Astrocyte (in vitro differentiated cells and primary cell): ENCODE data around the gene PRKAR2A. TPM values are rescaled to one million over a fixed set of nuclear protein-coding genes. Genes with fewer than 3 reads are reported as not detected.

Source experiments
- DNase-seq: peaks from one replicate; pipeline ENCODE4 v3.0.0-alpha.2; 2010; ENCODE audit warnings: low read depth
- FAIRE-seq: peaks from 2 replicates; lab custom pipeline; 2011; peaks lifted over from hg19 to GRCh38; lab: Jason Lieb, UNC
- H2AFZ ChIP-seq: 2 replicates; pipeline ENCODE4 v1.6.0; 2012; ENCODE audit warnings: low read depth, low read length, inconsistent platforms
- H3K27ac ChIP-seq: 2 replicates; pipeline ENCODE4 v1.5.1; 2011; ENCODE audit warnings: low read depth, low read length, inconsistent platforms
- H3K27me3 ChIP-seq: 2 replicates; pipeline ENCODE4 v1.6.0; 2011; ENCODE audit warnings: low read length, inconsistent platforms; ENCODE audit not compliant: insufficient read depth
- H3K36me3 ChIP-seq: 2 replicates; pipeline ENCODE4 v1.5.1; 2011; ENCODE audit warnings: low read length, inconsistent platforms; ENCODE audit not compliant: insufficient read depth
- H3K4me1 ChIP-seq: 2 replicates; pipeline ENCODE4 v1.5.1; 2011; ENCODE audit warnings: low read length, inconsistent platforms; ENCODE audit not compliant: insufficient read depth
- H3K4me2 ChIP-seq: 2 replicates; pipeline ENCODE4 v1.6.0; 2012; ENCODE audit warnings: low read length, inconsistent platforms
- H3K4me3 ChIP-seq: 2 replicates; pipeline ENCODE4 v1.5.1; 2011; ENCODE audit warnings: low read depth, mild to moderate bottlenecking, low read length, inconsistent platforms; ENCODE audit not compliant: insufficient read depth
- H3K79me2 ChIP-seq: 2 replicates; pipeline ENCODE4 v1.6.0; 2012; ENCODE audit warnings: mild to moderate bottlenecking, low read length, inconsistent platforms; ENCODE audit not compliant: insufficient read depth
- H3K9ac ChIP-seq: 2 replicates; pipeline ENCODE4 v1.6.0; 2012; ENCODE audit warnings: mild to moderate bottlenecking, low read length, inconsistent platforms
- H3K9me3 ChIP-seq: 2 replicates; pipeline ENCODE4 v1.5.1; 2012; ENCODE audit warnings: low read depth, mild to moderate bottlenecking, low read length, inconsistent platforms; ENCODE audit not compliant: insufficient read depth
- H4K20me1 ChIP-seq: 2 replicates; pipeline ENCODE4 v1.6.0; 2012; ENCODE audit warnings: low read length, inconsistent platforms; ENCODE audit not compliant: insufficient read depth
- H3K27ac Mint-ChIP-seq: one replicate; pipeline ENCODE4 v1.8.0; 2021; ENCODE audit warnings: mild to moderate bottlenecking, mixed read lengths; ENCODE audit not compliant: unreplicated experiment
- H3K27me3 Mint-ChIP-seq: one replicate; pipeline ENCODE4 v1.8.0; 2021; ENCODE audit warnings: low read depth, mixed read lengths; ENCODE audit not compliant: unreplicated experiment
- H3K36me3 Mint-ChIP-seq: one replicate; pipeline ENCODE4 v1.8.0; 2021; ENCODE audit warnings: low read depth, mixed read lengths; ENCODE audit not compliant: unreplicated experiment
- H3K4me1 Mint-ChIP-seq: one replicate; pipeline ENCODE4 v1.8.0; 2021; ENCODE audit warnings: low read depth, mixed read lengths; ENCODE audit not compliant: unreplicated experiment
- H3K4me3 Mint-ChIP-seq: one replicate; pipeline ENCODE4 v1.8.0; 2021; ENCODE audit warnings: mild to moderate bottlenecking, moderate library complexity, mixed read lengths; ENCODE audit not compliant: unreplicated experiment
- H3K9me3 Mint-ChIP-seq: one replicate; pipeline ENCODE4 v1.8.0; 2021; ENCODE audit warnings: mild to moderate bottlenecking, mixed read lengths; ENCODE audit not compliant: unreplicated experiment
- EZH2 ChIP-seq: IDR thresholded peaks from 2 replicates; pipeline ENCODE4 v1.6.1; 2012; ENCODE audit warnings: mild to moderate bottlenecking, low read length, inconsistent platforms; ENCODE audit not compliant: insufficient read depth
- total RNA-seq: library from RNA; stranded (reverse); gene quantifications from 2 replicates; pipeline ENCODE4 v1.2.1, GENCODE V29; 2021
- TF ChIP-seq, protein P1 (sequence below): IDR thresholded peaks from 2 replicates; pipeline ENCODE4 v1.5.1; 2011; ENCODE audit warnings: low read depth, mild to moderate bottlenecking, inconsistent platforms, low read length, moderate library complexity; ENCODE audit not compliant: insufficient read depth

PRKAR2A gene
- total RNA-seq, 1 donor from 2014 or later: 52.5 TPM

DNA sequence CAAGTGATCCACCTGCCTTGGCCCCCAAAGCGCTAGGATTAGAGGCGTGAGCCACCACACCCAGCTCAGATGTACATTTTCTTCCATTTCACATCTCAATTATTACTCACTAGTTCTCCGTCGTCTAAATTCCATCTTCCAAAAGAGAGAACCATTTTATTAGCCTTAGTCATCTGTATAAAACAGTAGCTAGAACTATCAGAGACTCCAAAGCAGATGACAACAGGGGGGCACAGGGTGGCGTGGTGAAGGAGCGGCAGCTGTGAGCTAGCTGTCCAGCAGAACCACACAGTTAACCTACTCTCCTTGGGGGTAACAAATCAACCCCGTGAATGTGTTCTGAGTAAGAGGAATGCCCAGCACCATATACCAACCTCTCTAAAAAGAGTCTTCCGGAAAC lies 43.9 kb upstream of the PRKAR2A start:
- no peaks in the 10 kb centered on the region for H3K9me3 Mint-ChIP-seq
- H3K36me3 Mint-ChIP-seq: peaks cover 10% of the 10 kb centered on the region
- Histone ChIP-seq H3K27ac (no peak overlapping the region), H3K4me3 (no peak overlapping the region), H3K9me3 (no peaks in the 10 kb centered on the region), H3K27me3 (no peaks in the 10 kb centered on the region), H3K36me3 (no peaks in the 10 kb centered on the region), H4K20me1 (no peaks in the 10 kb centered on the region), H2AFZ (no peak overlapping the region), H3K79me2 (no peaks in the 10 kb centered on the region), H3K4me1 (no peaks in the 10 kb centered on the region), H3K9ac (no peak overlapping the region), H3K4me2 (no peak overlapping the region)
- H3K4me3 Mint-ChIP-seq: no peak overlapping the region
- no peak overlapping the region for H3K27ac Mint-ChIP-seq
- TF ChIP-seq, protein P1, sequence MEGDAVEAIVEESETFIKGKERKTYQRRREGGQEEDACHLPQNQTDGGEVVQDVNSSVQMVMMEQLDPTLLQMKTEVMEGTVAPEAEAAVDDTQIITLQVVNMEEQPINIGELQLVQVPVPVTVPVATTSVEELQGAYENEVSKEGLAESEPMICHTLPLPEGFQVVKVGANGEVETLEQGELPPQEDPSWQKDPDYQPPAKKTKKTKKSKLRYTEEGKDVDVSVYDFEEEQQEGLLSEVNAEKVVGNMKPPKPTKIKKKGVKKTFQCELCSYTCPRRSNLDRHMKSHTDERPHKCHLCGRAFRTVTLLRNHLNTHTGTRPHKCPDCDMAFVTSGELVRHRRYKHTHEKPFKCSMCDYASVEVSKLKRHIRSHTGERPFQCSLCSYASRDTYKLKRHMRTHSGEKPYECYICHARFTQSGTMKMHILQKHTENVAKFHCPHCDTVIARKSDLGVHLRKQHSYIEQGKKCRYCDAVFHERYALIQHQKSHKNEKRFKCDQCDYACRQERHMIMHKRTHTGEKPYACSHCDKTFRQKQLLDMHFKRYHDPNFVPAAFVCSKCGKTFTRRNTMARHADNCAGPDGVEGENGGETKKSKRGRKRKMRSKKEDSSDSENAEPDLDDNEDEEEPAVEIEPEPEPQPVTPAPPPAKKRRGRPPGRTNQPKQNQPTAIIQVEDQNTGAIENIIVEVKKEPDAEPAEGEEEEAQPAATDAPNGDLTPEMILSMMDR: no peak
- no peak for TF ChIP-seq EZH2
- FAIRE-seq (no peak), DNase-seq (no peak)
- peaks cover under 1% of the 10 kb centered on the region for H3K4me1 Mint-ChIP-seq
- H3K27me3 Mint-ChIP-seq: no peaks in the 10 kb centered on the region

DNA sequence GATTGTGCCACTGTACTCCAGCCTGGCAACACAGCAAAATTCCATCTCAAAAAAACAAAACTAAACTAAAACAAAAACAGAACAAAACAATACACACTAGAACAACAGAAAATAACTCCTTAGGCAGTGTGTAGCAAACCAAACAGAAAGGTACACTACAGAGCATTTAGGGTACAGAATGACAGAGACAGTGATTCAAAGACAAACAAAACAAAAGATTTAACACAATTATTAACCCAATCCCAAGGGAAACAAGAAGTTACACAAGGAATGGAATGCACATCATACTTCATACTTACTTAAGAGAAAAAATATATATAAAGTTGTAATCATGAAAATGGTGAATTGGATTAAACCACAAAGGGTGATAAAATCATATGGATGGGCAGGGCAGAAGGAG lies 38.1 kb upstream of the PRKAR2A start:
- Histone ChIP-seq H3K9me3 (no peaks in the 10 kb centered on the region), H3K27me3 (no peaks in the 10 kb centered on the region), H3K9ac (no peak overlapping the region), H3K36me3 (no peaks in the 10 kb centered on the region), H4K20me1 (no peaks in the 10 kb centered on the region), H3K4me1 (no peaks in the 10 kb centered on the region), H3K27ac (no peak overlapping the region), H3K79me2 (no peaks in the 10 kb centered on the region), H3K4me2 (no peak overlapping the region), H2AFZ (no peak overlapping the region), H3K4me3 (no peak overlapping the region)
- no peak for DNase-seq
- Mint-ChIP-seq H3K27ac (no peak overlapping the region), H3K9me3 (no peaks in the 10 kb centered on the region), H3K4me1 (no peaks in the 10 kb centered on the region), H3K4me3 (no peak overlapping the region), H3K27me3 (no peaks in the 10 kb centered on the region), H3K36me3 (peaks cover 20% of the 10 kb centered on the region)
- FAIRE-seq: no peak
- TF ChIP-seq, protein P1: no peak

DNA sequence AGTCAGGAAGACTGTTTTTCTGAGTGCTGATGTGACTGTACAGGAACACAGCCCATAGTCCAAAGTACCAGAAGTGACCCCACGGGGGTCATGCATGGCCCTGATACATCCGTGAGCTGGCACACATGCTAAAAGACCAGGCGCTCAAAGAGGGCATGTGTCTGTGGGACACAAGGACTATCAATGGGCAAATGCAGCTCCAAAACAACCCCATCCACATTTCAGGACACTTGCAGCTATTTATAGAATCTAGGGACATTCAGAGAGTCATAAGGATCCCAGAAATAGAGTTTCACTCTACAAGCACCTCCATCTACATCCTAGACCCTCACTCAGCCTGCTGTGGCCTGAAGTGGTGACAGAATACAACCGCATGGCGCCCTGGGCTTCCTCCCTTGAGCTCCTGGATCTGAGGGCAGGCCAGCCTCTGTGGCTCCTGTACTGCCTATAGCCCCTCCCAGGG lies 34.0 kb upstream of the PRKAR2A start:
- Histone ChIP-seq H3K79me2 (no peaks in the 10 kb centered on the region), H3K27me3 (no peaks in the 10 kb centered on the region), H3K27ac (no peak overlapping the region), H2AFZ (no peak overlapping the region), H3K36me3 (no peaks in the 10 kb centered on the region), H3K4me1 (no peaks in the 10 kb centered on the region), H3K4me2 (no peak overlapping the region), H3K4me3 (no peak overlapping the region), H4K20me1 (no peaks in the 10 kb centered on the region), H3K9me3 (no peaks in the 10 kb centered on the region), H3K9ac (no peak overlapping the region)
- Mint-ChIP-seq H3K4me3 (no peak overlapping the region), H3K27ac (no peak overlapping the region), H3K36me3 (peaks cover 16% of the 10 kb centered on the region), H3K27me3 (no peaks in the 10 kb centered on the region), H3K4me1 (peaks cover 3% of the 10 kb centered on the region), H3K9me3 (no peaks in the 10 kb centered on the region)
- TF ChIP-seq, protein P1: no peak
- no peak for TF ChIP-seq EZH2
- DNase-seq: no peak
- FAIRE-seq: no peak
